Umbilical cord (tissue), 2 donors: ENCODE measurements around the gene TMEM186. TPM values are rescaled to one million over a fixed set of nuclear protein-coding genes. Genes with fewer than 3 reads are reported as not detected.
"Not testable (repeated sequence)": the region's sequence is repeated elsewhere in the genome, so short reads cannot be mapped to it uniquely, and the experiment has no call there.

Source experiments
- DNase-seq: peaks from one replicate; pipeline ENCODE4 v3.0.0-alpha.2; 2015; ENCODE audit warnings: low spot score
- total RNA-seq: library from RNA; depleted of rRNA; stranded (reverse); fragments of >200 nt; gene quantifications from one replicate; pipeline ENCODE4 v1.2.3, GENCODE V29; 2014; ENCODE audit warnings: low replicate concordance; ENCODE audit not compliant: insufficient read depth

TMEM186 gene
- total RNA-seq, 1 donor from 2014 or later: 3.9 TPM

DNA sequence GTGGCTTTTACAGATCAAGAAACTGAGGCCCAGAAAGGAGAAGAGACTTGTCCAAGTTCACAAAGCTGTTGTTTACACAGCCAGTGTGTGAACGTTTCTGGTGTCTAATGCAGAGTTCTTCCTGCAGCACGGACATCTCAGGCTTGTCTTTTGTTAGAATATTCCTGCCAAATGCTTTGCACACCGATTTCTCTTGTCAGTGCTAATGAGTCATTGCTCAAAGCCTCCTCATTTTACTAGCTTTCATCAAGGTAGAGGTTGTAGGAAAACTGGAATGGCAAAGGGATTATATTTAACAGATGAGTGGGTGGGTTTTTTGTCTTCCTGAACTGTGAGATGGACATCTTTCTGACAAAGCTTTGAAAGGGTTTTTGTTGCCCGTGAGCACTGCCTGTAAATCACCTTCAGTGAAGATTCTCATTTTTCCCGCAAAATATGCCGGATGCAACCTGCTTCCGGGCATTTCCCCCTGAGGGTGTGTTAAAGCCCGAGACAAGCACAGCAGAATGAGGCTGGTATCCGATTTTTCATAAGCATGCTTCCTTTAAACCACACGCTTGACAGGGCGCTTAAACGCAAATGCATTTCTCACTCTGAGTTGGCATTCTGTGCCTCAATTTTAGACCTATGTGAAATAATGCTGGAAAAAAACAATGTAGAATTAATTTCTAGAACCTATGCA lies 14.9 kb upstream of the TMEM186 start:
- DNase-seq: no peak

DNA sequence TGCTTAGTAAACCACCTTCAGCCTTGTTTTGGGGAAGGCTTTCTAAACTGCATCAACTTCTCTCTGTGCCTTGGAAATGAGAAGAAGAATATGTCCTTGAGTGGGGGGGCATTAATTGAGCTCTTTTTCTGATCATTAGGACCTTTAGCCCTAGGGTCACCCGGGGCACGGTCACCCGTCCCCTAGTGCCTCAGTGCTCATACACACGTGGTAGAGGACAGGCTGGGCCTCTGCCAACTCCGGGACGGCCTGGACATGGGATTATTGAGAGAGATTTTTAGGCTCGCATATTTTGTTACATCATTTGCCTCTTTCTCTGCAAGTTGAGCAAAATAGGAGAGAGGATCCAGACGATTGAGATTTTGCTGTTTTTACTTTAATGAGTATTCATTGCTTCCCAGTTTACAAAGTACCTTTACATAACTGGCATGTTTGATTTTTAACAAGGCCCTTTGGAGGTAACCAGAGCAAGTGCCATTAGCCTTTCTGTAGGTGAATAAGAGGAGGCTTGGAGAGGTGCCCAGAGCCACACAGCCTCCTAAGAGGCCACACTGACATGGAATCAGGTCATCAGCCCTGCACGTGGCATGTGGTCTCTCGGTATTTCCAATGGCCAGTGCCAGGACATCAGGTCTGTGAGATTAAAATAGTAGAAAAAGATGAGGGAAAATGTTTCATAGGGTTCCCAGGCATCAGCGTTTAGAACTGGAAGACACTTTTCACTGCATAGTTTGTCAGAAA lies 11.3 kb upstream of the TMEM186 start:
- no peak for DNase-seq

DNA sequence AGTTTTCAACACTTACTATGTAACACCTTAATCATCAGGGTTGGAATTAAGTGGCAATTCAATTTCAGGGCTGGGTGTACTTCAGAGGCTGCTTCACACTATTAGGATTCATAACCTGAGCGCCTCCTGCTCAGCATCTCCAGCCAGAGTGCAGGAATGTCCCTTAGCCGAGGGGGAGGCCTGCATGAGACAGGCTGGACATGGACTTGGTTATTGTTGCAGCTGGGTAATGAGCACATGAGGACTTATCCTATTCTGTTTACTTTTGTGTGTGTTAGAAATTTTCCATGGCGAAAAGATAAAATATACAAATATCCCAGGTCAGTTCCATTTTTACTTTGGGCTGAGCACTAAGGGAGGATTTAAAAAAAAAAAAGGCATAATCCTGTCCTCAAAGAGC lies 10.6 kb upstream of the TMEM186 start:
- no peak for DNase-seq

DNA sequence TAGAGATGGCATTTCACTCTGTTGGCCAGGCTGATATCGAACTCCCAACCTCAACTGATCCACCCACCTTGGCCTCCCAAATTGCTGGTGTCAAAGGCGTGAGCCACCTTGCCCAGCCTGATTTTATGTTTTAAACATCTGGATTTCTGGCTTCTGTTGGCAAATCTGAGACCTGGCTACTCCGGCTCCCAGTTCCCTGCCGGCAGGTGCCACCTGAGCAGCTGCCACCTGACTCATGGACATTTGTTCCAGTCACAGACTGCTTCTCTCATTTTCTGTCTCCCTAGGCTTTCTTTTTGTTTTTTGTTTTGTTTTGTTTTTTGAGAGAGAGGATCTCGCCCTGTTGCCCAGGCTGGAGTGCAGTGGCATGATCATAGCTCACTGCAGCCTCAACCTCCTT lies 9.8 kb upstream of the TMEM186 start:
- no peak for DNase-seq

DNA sequence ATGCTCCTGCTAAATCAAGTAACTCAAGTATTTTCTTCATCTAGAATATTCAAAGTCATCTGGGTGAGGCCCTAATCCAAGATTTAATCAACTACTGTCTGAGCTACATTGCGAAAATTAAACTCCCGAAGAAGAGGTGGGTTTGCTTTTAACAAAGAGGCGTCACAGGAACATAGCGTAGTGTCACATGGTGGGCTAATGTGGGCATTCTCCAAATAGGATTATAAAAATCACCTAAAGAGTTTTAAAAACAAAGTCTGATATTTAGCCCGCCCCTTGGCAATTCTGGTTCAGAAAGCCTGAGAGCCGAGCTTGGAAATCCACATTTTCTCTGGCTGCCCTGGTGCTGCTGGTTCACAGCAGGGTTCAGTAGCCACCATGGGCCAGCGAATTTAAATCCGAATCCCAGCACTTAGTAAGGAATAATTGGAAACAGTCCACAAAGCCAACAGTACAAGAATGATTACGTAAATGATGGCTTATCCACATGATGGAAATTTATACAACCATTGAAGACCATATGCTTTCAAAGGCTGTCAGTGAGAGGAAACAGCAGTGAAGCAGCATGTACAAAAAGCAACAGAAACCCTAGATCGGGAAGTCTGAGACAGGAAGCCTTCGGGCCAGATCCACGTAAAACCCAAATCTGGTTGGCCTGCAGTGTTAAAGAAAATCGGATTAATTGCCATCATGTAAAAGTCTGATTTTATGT lies 9.0 kb upstream of the TMEM186 start:
- no peak for DNase-seq

DNA sequence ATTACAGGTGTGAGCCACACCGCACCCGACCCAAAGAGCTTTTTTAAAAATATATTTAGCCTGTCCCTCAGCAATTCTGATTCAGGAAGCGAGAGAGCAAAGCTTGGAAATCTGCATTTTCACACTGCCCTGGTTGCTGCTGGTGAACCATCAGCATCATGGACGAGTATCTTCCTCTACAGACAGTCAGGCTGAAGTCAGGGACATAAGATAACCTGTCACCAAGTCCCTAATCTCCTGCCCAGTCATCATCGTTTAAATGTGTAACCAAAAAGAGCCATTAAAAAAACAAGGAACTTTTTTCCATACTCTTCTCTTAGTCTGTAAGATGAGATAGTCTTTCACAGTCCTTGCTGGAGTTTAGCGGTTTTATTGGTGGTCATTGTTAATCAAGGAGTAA lies 6.9 kb upstream of the TMEM186 start:
- no peak for DNase-seq

DNA sequence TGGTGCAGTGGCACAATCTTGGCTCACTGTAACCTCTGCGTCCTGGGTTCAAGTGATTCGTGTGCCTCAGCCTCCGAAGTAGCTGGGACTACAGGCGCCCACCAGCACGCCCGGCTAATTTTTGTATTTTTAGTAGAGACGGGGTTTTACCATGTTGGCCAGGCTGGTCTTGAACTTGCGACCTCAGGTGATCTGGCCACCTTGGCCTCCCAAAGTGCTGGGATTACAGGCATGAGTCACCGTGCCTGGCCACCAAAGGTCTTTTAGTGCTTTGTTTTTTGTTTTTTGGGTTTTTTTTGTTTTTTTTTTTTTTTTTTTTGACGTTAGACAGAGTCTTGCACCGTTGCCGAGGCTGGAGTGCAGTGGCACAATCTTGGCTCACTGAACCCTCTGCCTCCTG lies 6.3 kb upstream of the TMEM186 start:
- DNase-seq: not testable (repeated sequence)

DNA sequence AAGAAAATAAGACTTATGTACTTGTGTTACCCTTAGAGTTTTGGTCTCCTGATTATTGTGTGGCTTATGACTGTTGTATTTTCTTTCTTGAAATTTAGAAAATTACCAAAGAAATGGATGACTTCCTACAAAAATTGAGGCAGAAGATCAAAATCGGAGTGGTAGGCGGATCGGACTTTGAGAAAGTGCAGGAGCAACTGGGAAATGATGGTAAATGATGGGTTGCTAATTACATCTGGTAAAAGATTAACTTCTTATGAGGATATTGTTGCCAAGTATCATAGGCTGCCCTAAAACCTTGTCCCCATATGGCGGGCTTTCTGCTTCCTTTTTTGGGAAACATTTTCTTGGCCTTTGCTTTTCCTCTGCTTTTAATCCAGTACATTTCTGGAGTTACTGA lies 4.3 kb upstream of the TMEM186 start:
- DNase-seq: no peak

DNA sequence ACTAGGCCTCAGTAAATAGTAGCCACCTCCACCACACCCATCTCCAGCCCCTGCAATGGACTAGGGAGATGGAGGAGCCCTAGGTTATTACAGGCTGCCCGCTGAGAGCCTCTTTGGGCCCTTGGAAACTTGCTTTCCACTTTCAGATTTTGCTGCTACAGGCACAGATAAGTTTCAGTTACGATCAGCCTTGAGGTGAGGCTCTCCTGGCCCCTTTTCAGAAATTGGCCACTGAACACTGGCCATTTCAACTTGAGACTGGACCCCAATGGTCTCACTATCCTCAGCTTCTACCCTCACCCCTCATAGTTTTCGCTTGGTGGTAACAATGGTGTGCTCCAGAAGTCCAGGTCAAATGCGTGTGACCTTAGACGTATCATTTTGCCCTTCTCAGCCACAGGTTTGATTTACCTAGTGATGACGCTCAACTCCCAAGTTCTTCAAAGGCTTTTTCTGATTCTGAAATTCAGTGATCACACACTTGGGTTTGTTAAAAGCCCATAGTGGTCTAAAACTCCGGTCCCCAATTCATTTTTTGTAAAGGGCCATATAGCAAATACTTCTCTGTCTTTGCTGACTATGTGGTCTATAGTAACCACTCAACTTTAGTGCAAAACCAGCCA lies 1.2 kb upstream of the TMEM186 start:
- DNase-seq: no peak

DNA sequence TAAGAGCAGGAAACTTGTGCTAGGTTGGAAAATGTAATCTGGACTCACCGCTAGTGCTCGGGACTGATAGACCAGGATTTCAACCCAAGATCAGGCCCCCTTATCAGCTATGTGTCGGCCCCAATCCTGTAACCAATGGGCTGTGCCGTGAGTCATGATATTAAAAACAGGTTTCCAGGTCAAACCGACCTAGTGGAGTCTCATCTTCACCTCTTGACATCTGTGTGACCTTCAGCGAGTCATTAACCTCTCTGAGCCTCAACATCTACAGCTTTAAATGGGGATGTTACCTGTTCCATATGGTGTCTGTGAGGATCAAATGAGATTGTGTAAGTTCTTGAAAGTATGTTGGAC lies 712 bp upstream of the TMEM186 start:
- DNase-seq: no peak

DNA sequence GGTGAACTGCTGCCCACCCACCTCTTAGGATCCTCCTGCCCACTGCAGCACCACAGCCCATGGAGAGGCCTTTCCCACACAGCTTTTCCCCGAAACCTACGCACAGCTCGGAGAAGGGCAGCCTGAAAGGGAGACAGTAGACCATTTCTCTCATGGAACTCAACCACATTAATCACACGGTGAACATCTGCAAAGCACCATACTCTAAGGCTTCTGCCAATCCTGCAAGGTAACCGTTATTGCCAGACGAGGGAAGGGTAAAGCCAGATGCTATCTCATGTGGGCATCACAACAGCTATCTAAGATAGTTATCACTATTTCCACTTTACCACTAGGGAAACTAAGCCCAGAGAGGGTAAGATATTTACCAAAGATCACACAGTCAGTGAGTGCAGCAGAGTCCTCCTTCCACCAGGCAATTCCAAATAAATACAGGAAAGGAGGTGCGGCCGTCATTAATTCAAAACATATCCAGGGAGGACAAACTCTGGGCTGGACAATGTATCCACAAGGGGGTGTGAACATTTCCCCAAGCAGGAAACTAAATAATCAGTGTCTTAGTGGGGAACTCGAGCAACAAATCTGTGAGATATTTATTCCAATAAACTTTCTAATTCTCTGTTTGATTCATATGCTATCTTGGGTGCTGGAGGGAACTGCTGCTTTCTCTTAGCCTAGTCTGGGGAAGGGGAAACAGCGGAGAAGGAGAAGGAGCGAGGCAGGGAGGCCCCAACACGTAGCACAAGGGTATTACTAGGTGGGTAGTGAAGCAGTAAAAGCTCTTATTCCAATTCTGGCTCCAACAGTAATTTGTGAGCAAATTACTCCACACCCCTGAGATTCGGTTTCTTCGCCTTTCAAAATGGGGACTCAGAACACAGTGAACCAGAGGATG lies 723 bp downstream of the TMEM186 start:
- DNase-seq: no peak

DNA sequence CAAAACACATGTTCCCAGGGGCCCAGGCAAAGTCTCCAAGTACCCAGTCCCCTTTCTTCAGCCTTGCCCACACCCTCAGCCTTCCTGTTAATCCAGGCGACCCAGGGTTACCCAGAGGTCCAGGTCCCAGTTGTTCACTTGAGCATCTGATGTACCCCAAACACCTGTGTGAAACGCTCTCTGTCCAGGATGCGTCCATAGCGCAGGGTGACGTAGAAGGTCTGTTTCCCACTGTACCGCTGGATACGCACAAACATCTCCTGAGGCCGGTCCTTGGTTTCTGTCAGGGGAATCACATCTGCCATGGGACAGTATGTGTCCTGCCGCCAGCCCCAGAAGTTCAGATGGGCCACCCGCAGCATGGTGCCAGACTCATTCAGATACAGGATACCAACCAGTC lies 1.6 kb downstream of the TMEM186 start:
- DNase-seq: no peak

DNA sequence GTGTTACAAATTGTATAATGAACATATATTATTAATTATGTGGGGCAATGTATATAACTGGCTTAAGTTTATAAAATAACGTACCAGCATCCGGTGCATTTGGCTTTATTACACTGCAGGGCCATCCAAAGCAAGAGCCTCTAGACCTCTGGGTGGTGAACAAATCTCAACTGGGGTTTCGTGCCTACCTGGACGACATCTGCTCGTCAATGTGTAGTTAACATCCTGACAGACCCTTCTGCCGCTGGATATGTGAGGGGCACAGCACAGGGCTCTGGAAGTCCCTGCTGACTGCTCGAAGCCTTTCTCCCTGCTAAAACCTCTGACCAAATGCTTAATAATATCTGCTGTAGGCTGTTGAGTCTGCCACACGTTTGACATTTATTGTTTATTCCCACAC lies 2.3 kb downstream of the TMEM186 start:
- no peak for DNase-seq

DNA sequence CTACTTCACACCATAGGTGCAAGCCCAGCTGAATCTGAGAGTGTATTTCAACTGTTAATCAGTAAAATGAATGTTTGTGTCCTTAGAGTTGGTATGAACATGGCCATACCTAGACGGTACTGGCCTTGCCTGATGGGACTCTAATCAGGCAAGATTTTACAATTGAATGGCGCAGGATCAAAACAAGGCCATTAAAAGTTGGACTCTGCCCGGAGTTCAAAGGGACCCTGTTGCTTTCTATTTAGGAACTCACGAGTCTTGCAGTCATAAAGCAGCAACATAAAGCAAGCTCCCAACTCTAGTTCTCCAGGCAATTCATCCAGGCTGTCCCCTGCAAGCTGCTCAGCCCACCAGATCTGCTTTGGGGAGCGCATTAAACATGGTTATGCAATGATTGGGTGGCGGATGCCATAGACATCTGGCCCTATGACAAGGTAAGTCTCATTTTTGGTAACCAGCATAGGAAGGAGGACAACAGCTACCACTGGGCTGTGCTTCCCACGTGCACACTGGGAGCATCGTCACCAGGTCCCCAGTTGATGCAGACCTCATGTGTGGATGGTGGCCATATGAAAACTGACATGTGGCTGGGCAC lies 8.8 kb downstream of the TMEM186 start:
- DNase-seq: no peak

DNA sequence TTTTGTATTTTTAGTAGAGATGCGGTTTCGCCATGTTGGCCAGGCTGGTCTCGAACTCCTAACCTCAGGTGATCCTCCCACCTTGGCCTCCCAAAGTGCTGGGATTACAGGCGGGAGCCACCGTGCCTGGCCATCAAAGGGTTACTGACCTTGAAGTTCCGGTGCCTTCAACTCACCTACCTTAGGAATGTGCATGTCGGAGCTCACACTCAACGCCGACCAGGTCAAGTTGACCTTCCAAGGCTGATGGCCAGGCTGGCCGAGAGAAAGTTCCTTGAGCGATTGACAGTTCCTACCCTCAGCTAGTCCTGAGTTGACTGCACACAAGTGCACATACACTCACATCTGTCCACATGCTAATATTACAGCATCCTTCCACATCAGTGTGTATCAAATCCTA lies 11.1 kb downstream of the TMEM186 start:
- not testable (repeated sequence) for DNase-seq

DNA sequence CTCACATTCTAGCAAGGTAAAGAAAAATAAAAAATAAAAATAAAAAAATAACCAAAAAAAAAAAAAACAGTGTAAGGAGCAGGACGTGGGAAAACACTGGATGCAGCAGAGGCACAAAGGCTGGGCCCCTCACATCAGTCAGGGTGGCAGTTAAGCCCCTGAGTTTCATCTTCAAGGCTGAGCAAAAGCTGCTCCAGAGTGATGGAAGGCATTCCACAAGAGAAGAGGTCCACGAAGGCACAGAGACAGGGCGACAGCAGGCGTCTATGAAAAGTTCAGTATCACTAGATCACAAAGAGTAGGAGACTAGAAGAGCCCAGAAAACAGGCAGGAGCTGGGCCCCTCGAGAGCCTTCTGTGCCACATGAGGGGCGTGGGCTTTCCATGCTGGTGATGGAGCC lies 12.0 kb downstream of the TMEM186 start:
- DNase-seq: no peak

DNA sequence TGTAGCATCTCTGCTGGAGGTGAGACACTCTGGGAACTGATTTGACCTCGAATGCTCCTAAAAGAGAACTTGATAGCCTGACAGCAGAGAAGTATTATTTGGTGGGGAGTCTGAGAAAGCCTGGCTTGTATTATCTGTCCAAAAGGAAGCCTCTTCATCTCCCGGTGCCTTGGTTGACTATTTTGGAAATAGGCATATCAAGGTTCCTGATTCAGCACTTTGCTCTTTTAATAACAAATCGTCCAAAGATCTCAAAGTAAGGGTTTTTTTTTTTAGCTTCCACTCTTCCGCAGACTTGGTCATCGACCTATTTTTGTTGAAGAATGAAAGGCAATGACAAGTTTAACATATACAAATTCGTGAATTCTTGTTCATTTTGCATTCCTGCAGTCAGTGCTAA lies 14.8 kb downstream of the TMEM186 start:
- no peak for DNase-seq

DNA sequence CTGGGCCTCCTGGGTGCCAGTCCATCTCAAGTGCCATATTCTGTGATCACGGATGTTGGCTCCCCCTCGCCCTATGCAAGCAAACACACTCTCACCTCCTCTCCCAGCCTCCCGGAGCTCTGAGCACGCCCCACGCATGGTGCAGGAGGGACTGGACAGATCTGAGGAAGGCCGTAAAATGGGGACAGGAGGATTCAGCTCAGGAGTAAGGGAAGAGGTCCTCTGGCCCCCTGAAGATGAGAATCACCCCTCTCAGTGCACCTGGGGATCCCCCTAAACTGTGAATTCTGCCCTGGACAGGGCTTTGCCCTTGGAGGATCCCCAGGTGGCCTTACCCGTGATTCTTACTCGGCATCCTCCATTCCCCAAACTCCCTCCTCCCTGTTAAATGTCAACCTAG lies 15.6 kb downstream of the TMEM186 start:
- DNase-seq: no peak

DNA sequence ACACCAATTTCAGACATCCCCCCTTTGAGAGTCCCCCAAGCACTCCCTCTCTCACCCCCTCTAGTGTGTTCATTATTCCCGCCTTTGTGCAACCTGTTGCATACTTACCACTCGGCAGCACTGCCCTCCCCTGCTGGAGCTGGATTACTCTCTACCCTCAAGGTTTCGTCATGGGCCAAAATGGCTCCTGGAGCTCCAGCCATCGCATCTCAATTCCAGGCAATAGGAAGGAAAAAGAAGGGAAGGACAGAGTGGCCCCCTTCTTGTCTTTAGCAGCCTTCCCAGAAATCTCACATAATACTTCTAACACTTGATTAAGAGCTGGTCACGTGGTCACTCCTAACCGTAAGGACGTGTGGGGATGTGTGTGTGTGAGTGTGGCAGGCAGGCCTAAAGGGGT lies 20.2 kb downstream of the TMEM186 start:
- DNase-seq: no peak

DNA sequence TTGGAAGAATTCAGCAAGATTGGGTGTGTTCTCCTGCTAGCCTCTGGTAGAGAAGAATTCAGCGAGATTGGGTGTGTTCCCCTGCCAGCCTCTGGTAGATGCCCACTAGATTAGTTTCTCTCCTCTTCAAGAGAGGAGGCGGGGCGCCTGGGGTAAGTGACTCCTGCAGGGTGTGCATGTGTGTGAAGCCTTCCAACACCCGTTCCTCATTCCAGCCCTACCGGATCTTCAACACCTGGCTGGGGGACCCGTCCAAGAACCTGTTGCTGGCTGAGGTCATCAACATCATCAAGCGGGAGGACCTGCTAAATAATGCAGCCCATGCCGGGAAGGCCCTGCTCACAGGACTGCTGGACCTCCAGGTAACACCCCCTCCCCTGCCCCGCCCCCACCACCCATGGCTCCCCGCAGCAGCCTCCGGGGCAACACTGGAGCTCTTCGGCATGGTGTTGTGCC lies 21.3 kb downstream of the TMEM186 start:
- peak; percentile 40 for DNase-seq

DNA sequence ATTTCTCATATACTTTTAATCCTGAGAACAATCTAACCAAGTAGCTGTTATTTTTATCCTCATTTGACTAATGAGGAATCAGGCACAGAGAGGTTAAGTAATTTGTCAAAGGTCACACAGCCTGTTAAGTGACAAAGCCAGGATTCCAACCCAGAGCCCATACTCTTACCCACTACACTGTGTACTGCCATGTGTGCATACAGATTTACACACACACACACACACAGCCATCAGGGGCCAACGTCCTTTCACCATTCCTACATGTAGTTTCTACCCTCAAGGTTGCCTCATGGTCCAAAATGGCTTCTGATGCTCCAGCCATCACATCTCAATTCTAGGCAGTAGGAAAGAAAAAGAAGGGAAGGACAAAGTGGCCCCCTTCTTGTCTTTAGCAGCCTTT lies 22.1 kb downstream of the TMEM186 start:
- no peak for DNase-seq
